ENCODE results near the gene NELFB.

The NELFB gene

GRCh38 chr9:137273611-137274320, 18.6 kb downstream of the NELFB start:
- DNase-seq (ENCODE audit: low read depth, low spot score): no peak
- no peak for TF ChIP-seq CTCF (IDR thresholded peaks at IDR 0.05; ENCODE audit: insufficient read depth, low read length, missing control alignments)
- ChIA-PET CTCF (interaction anchor here (0.8 to 2.2 kb wide), 4 partner anchors 9 to 47 kb away, joined by 3 to 5 read pairs (median 3); partner anchors contain the start of gene RNF224), POLR2A (interaction anchor here (1.2 to 1.4 kb wide), 2 partner anchors 9 to 33 kb away, joined by 3 to 4 read pairs; partner anchors contain the start of gene TUBB4B)
- H3K4me3 ChIP-seq (ENCODE audit: low read depth, low read length): no peak overlapping the region

GRCh38 chr9:137275203-137275587, 20.1 kb downstream of the NELFB start:
- no peak for DNase-seq (ENCODE audit: low read depth, low spot score)
- TF ChIP-seq CTCF (IDR thresholded peaks at IDR 0.05; ENCODE audit: insufficient read depth, low read length, missing control alignments): no peak
- ChIA-PET POLR2A (interaction anchor here (1.4 kb wide), 1 partner anchor 10 kb away, joined by 3 read pairs; no protein-coding TSS in a partner anchor), CTCF (no interaction called here)
- no peak overlapping the region for H3K4me3 ChIP-seq (ENCODE audit: low read depth, low read length)

- no peak for TF ChIP-seq CTCF (IDR thresholded peaks at IDR 0.05; ENCODE audit: insufficient read depth, low read length, missing control alignments)
- H3K4me3 ChIP-seq (ENCODE audit: low read depth, low read length): no peak overlapping the region
- POLR2A ChIA-PET: interaction anchor here (2.2 kb wide), 1 partner anchor 35 kb away, joined by 18 read pairs; the partner anchor contains the start of gene TUBB4B
- CTCF ChIA-PET: interaction anchor here (1.9 kb wide), 1 partner anchor 39 kb away, joined by 7 read pairs; no protein-coding TSS in a partner anchor
- no peak for DNase-seq (ENCODE audit: low read depth, low spot score)
These were observed 20.7 kb downstream of the NELFB start for GRCh38 chr9:137275588-137276472.

GRCh38 chr9:137276473-137277328, 21.6 kb downstream of the NELFB start:
- POLR2A ChIA-PET: interaction anchor here (1.0 to 2.2 kb wide), 3 partner anchors 12 to 36 kb away, joined by 4 to 18 read pairs (median 8); partner anchors contain the start of gene TUBB4B
- no peak for DNase-seq (ENCODE audit: low read depth, low spot score)

More at GRCh38 chr9:137276473-137277328, 21.6 kb downstream of the NELFB start:
- TF ChIP-seq CTCF (IDR thresholded peaks at IDR 0.05; ENCODE audit: insufficient read depth, low read length, missing control alignments): no peak
- CTCF ChIA-PET: interaction anchor here (0.9 to 1.9 kb wide), 8 partner anchors 9 to 168 kb away, joined by 3 to 7 read pairs (median 6); partner anchors contain the start of genes EXD3 and NOXA1
- H3K4me3 ChIP-seq (ENCODE audit: low read depth, low read length): peak overlapping the region; percentile 63; the same call in 1 of the 2 replicates

Measured in AG04449 (cell line).